Skin of body (tissue), 3 donors: ENCODE data around the gene IL4I1. TPM values are rescaled to one million over a fixed set of nuclear protein-coding genes. Genes with fewer than 3 reads are reported as not detected.
A peak's percentile ranks its signal among the peaks of the same experiment; 100 is the strongest.

ENCODE experiments used
- DNase-seq: peaks from one replicate; lab custom pipeline; 2025; lab: John Stamatoyannopoulos, UW
- small RNA-seq: library from RNA; depleted of rRNA; stranded (forward); fragments of <200 nt; gene quantifications from one replicate; pipeline ENCODE3, GENCODE V24; 2014; ENCODE audit warnings: low replicate concordance
- total RNA-seq: library from RNA; depleted of rRNA; stranded (reverse); fragments of >200 nt; gene quantifications from one replicate; pipeline ENCODE4 v1.2.3, GENCODE V29; 2014

Gene IL4I1
- total RNA-seq, 1 donor from 2014 or later = 0.49 TPM

DNA sequence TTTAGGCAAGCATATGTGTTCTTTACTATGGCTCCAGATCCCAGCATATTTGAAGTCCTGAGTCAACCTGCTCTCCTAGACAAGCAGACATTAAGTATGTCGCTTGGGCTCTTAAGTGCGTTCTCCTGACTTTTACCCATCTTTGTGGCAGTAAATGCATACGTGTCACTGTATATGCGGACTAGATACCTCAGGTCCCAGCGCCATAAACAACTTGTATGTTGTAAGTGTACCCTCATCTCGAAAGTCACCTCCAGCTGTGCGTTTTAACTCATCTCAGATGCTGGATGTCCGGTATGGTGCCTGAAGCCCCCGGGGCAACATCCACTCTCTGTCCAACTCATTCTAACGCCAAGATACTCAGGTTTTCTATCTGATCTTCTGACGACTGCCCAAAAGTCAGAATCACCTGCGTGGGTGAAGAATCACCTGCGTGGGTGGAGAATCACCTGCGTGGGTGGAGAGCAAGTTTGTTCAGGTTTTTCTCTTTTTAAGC is 44.0 kb downstream of the IL4I1 start:
- no peak for DNase-seq

GRCh38 chr19:49851456-49852259 is 45.0 kb downstream of the IL4I1 start:
- DNase-seq = peak; percentile 36

GRCh38 chr19:49850487-49851342 is 46.0 kb downstream of the IL4I1 start, which contains the start of gene PTOV1:
TSS of gene PTOV1 (plus strand) at chr19:49851159.
- DNase-seq = peak; percentile 84

DNA sequence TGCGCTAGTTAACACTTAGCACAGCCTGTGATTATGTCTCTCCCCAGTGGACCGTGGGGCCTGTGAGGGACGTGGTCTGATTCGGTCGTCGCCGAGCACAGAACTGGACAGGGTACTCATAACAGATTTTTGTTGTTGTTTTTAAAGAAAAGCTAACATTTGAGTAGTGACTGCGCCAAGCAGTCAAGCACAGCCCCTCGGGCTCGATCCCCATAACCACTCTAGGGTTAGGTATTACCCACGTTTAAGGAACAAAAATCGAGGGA is 46.5 kb downstream of the IL4I1 start:
- no peak for DNase-seq

GRCh38 chr19:49849433-49850220 is 47.1 kb downstream of the IL4I1 start:
- no peak for DNase-seq

DNA sequence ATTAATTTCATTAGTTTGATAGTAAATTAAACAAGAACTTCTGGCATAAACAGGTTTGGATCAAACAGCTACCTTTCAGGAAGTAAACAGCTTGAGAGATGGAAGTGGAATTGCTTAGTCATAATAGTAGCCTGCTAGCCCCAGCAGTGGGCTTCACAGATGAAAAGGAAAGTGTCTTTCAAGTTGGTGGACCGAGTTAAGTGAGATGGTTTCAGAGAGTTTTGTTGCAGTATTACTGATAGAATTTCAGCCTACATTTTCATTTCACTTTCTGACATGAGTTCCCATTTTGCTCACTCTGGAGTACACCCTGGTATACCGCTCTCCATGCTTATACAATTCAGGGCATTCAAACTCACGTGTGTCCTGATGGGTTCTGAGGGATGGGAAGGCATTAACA is 47.7 kb downstream of the IL4I1 start:
- DNase-seq = no peak

DNA sequence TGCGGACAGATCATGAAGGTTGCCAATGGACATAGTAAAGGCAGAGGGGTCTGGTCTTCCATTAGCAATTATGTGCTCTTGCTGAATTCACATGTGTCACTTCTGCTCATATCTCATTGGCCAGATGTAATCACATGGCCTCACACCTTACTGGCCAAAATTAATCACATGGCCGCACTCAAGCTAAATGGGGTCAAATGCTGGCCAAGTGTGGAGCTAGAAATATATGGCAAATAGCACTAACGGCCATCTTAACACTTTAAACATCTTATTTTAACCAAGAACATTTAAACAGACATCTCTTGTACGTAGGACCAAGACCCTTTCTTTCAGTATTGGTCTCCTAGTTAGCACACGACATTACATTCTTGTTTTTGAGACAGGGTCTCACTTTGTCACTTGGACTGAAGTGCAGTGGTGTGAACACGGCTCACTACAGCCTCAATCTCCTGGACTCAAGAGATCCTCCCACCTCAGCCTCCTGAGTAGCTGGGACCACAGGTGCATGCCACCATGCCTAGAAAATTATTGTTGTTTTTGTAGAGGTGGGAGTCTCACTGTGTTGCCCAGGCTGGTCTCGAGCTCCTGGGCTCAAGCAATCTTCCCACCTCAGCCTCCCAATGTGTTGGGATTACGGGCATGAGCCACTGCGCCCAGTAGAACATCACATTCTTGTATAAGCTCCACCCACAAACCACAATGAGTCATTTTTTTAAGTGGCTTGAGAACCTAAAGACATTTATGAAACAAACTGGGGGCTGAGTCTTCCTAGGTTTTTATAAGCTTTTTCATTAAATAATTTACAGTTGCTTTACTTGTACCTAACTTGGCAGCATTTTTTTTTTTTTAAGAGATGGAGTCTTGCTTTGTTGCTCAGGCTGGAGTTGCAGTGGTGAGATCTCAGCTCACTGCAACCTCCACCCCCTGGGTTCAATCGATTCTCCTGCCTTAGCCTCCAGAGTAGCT is 48.7 kb downstream of the IL4I1 start:
- no peak for DNase-seq

DNA sequence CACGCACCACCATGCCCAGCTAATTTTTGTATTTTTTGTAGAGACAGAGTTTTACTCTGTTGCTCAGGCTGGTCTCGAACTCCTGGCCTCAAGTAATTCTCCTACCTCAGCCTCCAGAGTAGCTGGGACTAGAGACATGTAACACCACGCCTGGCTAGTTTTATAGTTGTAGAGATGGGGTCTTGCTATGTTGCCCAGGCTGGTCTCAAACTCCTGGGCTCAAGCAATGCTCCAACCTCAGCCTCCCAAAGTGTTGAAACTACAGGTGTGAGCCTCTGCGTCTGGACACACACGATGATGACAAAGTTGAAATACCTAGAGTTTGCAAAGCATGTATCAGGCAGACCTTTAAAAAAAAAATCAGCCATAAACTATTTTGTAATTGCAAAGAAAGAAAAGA is 50.3 kb downstream of the IL4I1 start:
- no peak for DNase-seq

DNA sequence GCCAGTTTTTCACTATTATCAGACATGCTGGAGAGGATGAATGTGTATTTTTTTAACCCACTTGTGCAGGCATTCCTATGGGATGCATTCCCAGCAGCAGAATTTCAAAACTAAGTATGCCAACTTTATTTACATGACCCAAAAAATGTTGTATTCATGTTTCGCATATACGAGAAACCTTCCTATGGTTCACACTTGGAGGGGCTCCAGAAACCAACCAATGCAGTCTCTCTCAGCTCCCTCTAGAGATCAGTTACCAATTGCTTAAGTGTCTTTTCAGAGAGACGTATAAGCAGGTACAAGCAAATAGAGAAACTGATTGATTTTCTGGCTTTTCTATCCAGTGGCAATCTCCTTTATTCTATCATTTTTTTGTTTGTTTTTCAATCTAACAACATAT is 51.3 kb downstream of the IL4I1 start:
- no peak for DNase-seq

- no peak for DNase-seq
Measured at GRCh38 chr19:49844138-49845095, 52.3 kb downstream of the IL4I1 start.

- DNase-seq = no peak
Measured at GRCh38 chr19:49843265-49843664, 53.4 kb downstream of the IL4I1 start.

- DNase-seq = no peak
Measured at GRCh38 chr19:49840736-49841249, 55.9 kb downstream of the IL4I1 start.

- no peak for DNase-seq
Measured at GRCh38 chr19:49840321-49840720, 56.4 kb downstream of the IL4I1 start.

DNA sequence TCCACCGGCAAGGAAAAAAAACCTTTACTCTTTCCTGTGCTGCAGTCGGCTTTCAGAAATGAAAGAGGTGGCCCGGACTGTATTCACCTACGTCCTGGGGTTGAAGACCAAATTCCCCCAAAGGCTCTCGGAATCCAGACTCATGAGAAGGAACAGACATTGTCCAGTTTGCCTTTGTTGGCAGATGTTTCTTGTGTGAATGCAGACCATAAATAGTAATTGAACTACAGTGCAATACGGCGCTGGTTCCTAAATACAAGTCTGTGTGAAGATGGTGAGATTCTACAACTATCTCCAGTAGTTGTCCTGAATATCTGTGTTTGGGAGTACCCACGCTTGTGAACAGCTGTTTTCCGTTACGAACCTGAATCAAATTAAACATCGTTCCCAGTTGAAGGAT is 57.0 kb downstream of the IL4I1 start:
- no peak for DNase-seq

Small RNAs within 50 kb of the gene (small RNA-seq; reads per million reads assigned to genes)
- not detected for gene MIR4749

Other genes with a start within 250 kb of the IL4I1 start
- 42.6 TPM for gene IRF3, start 231.0 kb downstream of the IL4I1 start, total RNA-seq
- gene BCL2L12, start 231.0 kb downstream of the IL4I1 start, total RNA-seq = 5.0 TPM
- gene PRMT1, start 219.6 kb downstream of the IL4I1 start, total RNA-seq = 129 TPM
- 0.69 TPM for gene ADM5, start 207.3 kb downstream of the IL4I1 start, total RNA-seq
- 1.6 TPM for gene CPT1C, start 205.8 kb downstream of the IL4I1 start, total RNA-seq
- gene TSKS, start 133.6 kb downstream of the IL4I1 start, total RNA-seq = 0.30 TPM
- 31.4 TPM for gene AP2A1, start 129.9 kb downstream of the IL4I1 start, total RNA-seq
- 13.4 TPM for gene FUZ, start 83.6 kb downstream of the IL4I1 start, total RNA-seq
- gene MED25, start 78.6 kb downstream of the IL4I1 start, total RNA-seq = 17.4 TPM
- gene PTOV1, start 45.7 kb downstream of the IL4I1 start, total RNA-seq = 46.4 TPM
- 25.2 TPM for gene PNKP, start 29.3 kb downstream of the IL4I1 start, total RNA-seq
- gene AKT1S1, start 19.5 kb downstream of the IL4I1 start, total RNA-seq = 4.3 TPM
- 12.9 TPM for gene TBC1D17, start 19.2 kb downstream of the IL4I1 start, total RNA-seq
- gene ATF5, start 32.3 kb upstream of the IL4I1 start, total RNA-seq = 2.0 TPM
- gene NUP62, start 32.6 kb upstream of the IL4I1 start, total RNA-seq = 19.0 TPM
- gene SIGLEC11, start 64.3 kb upstream of the IL4I1 start, total RNA-seq = 0.79 TPM
- 15.2 TPM for gene VRK3, start 128.5 kb upstream of the IL4I1 start, total RNA-seq
- 5.1 TPM for gene ZNF473, start 129.1 kb upstream of the IL4I1 start, total RNA-seq